Panc1 (cell line): ENCODE data around the gene LDLRAP1. TPM values are rescaled to one million over a fixed set of nuclear protein-coding genes. Genes with fewer than 3 reads are reported as not detected.
A peak's percentile ranks its signal among the peaks of the same experiment; 100 is the strongest.

Experiments
- ATAC-seq: fragments of 200-7000 bp; cut with Tn5 transposase; 2 replicates; pipeline ENCODE4 v1.9.1; 2020; ENCODE audit warnings: mild to moderate bottlenecking, moderate library complexity
- BruUV-seq: library from RNA; stranded (reverse); fragments of 400-500 nt; replicated peaks from 2 replicates; lab custom pipeline; 2021; lab: Mats Ljungman, UMichigan
- CTCF ChIA-PET: fragments of 300-600 bp; sonication (Branson Sonifier 250); formaldehyde crosslinking; loops from one replicate; lab custom pipeline; 2022; ENCODE audit warnings: antibody characterized with exemption; lab: Charles Lee
- POLR2A ChIA-PET: fragments of 300-600 bp; sonication (Branson Sonifier 250); formaldehyde crosslinking; loops from one replicate; lab custom pipeline; 2022; ENCODE audit warnings: antibody characterized with exemption; lab: Charles Lee
- DNase-seq: peaks from one replicate; pipeline ENCODE4 v3.0.0-alpha.2; 2010; ENCODE audit warnings: low read depth, low spot score
- H3K27ac ChIP-seq: 2 replicates; pipeline ENCODE4 v1.5.1; 2011; ENCODE audit warnings: mild to moderate bottlenecking, low read length, inconsistent platforms
- H3K27me3 ChIP-seq: fragments of 200-500 bp; sonication (Bioruptor generic); 2 replicates; pipeline ENCODE4 v1.6.0; 2014; ENCODE audit warnings: low read length, inconsistent platforms; ENCODE audit not compliant: control insufficient read depth, insufficient read depth
- H3K36me3 ChIP-seq: fragments of 200-500 bp; sonication (Bioruptor generic); 2 replicates; pipeline ENCODE4 v1.5.1; 2014; ENCODE audit warnings: inconsistent platforms, mild to moderate bottlenecking, low read length, moderate library complexity; ENCODE audit not compliant: control insufficient read depth, insufficient read depth
- H3K4me1 ChIP-seq: 2 replicates; pipeline ENCODE4 v1.5.1; 2011; ENCODE audit warnings: inconsistent platforms, mild to moderate bottlenecking, low read length, moderate library complexity; ENCODE audit not compliant: control insufficient read depth, insufficient read depth
- H3K4me3 ChIP-seq, 2 experiments: 2 replicates each; pipeline ENCODE4 v1.5.1; 2011 to 2012; ENCODE audit warnings: low read depth in 2 of 2, low read length in 2 of 2, mild to moderate bottlenecking in 2 of 2, inconsistent platforms in 1 of 2, moderate library complexity in 1 of 2
- H3K9me3 ChIP-seq: fragments of 200-500 bp; sonication (Bioruptor generic); 2 replicates; pipeline ENCODE4 v1.5.1; 2014; ENCODE audit warnings: low read depth, mild to moderate bottlenecking, inconsistent platforms, low read length, moderate library complexity; ENCODE audit not compliant: control insufficient read depth, insufficient read depth
- CTCF ChIP-seq: fragments of 450-650 bp; IDR thresholded peaks from 2 replicates; pipeline ENCODE4 v1.5.1; 2017; ENCODE audit warnings: mild to moderate bottlenecking
- POLR2AphosphoS5 ChIP-seq: IDR thresholded peaks from 2 replicates; pipeline ENCODE4 v1.6.1; 2012; ENCODE audit warnings: mild to moderate bottlenecking, low read depth, low read length, moderate library complexity
- REST ChIP-seq, 2 experiments: IDR thresholded peaks; 2 replicates each; pipeline ENCODE4 v1.6.1; 2011 to 2012; ENCODE audit warnings: low read depth in 2 of 2, control low read depth in 1 of 2, low read length in 1 of 2, mild to moderate bottlenecking in 1 of 2, moderate library complexity in 1 of 2; ENCODE audit not compliant: insufficient read depth in 1 of 2
- SIN3A ChIP-seq: IDR thresholded peaks from 2 replicates; pipeline ENCODE4 v1.6.1; 2012; ENCODE audit warnings: low read depth, mild to moderate bottlenecking, low read length, moderate library complexity, borderline replicate concordance; ENCODE audit not compliant: insufficient read depth
- TCF7L2 ChIP-seq: IDR thresholded peaks from 2 replicates; pipeline ENCODE4 v1.6.1; 2011; ENCODE audit warnings: mild to moderate bottlenecking, low read depth, low read length, inconsistent platforms
- in situ Hi-C: cut with HindIII; loops from 2 replicates; pipeline ENCODE4 v1.10.0; 2016; ENCODE audit warnings: low sequenced_read_pairs, low pct_unique_long_range_greater_than_20kb
- intact Hi-C: fragments of 100-400 bp; cut with micrococcal nuclease; formaldehyde crosslinking; loops from one replicate; pipeline ENCODE4 v1.10.0; 2022; ENCODE audit not compliant: unreplicated experiment
- total RNA-seq: library from RNA; stranded (reverse); gene quantifications from one replicate; pipeline ENCODE4 v1.2.1, GENCODE V29; 2021; ENCODE audit not compliant: unreplicated experiment

The LDLRAP1 gene
- total RNA-seq, 1 experiment from 2014 or later: 23.1 TPM

GRCh38 chr1:25567710-25568089, 24.3 kb downstream of the LDLRAP1 start:
- no peak for TF ChIP-seq TCF7L2
- Histone ChIP-seq H3K9me3 (no peaks in the 10 kb centered on the region), H3K4me1 (peaks cover 14% of the 10 kb centered on the region), H3K27me3 (no peaks in the 10 kb centered on the region), H3K4me3 (no peak overlapping the region), H3K36me3 (no peaks in the 10 kb centered on the region), H3K27ac (no peak overlapping the region)
- no peak for DNase-seq
- no peak for ATAC-seq
- in situ Hi-C loops: no loop called here
- ChIA-PET POLR2A (no interaction called here), CTCF (no interaction called here)
- no TSS peak for BruUV-seq
- intact Hi-C loops: no loop called here

GRCh38 chr1:25568090-25568833, 24.9 kb downstream of the LDLRAP1 start:
- Histone ChIP-seq H3K4me3 (no peak overlapping the region), H3K4me1 (peaks cover 14% of the 10 kb centered on the region), H3K27ac (no peak overlapping the region), H3K36me3 (no peaks in the 10 kb centered on the region), H3K27me3 (no peaks in the 10 kb centered on the region), H3K9me3 (no peaks in the 10 kb centered on the region)
- no peak for DNase-seq
- TF ChIP-seq REST (IDR thresholded peaks at IDR 0.05; ENCODE audit: insufficient read depth in 1 of 2, low read depth in 2 of 2, low read length in 1 of 2) (no peak), CTCF (no peak), POLR2AphosphoS5 (no peak), SIN3A (no peak), TCF7L2 (no peak)
- ChIA-PET POLR2A (no interaction called here), CTCF (no interaction called here)
- in situ Hi-C loops: no loop called here
- TSS peak; percentile 76 for BruUV-seq
- intact Hi-C loops: no loop called here
- ATAC-seq: peak; percentile 20; the same call in 1 of the 2 replicates

GRCh38 chr1:25568834-25569596, 25.6 kb downstream of the LDLRAP1 start:
- ATAC-seq: peak; percentile 55
- Histone ChIP-seq H3K27me3 (no peaks in the 10 kb centered on the region), H3K36me3 (no peaks in the 10 kb centered on the region), H3K27ac (no peak overlapping the region), H3K9me3 (no peaks in the 10 kb centered on the region), H3K4me3 (no peak overlapping the region), H3K4me1 (peaks cover 14% of the 10 kb centered on the region)
- no peak for TF ChIP-seq CTCF
- no peak for TF ChIP-seq POLR2AphosphoS5
- TF ChIP-seq TCF7L2: no peak
- TF ChIP-seq REST (IDR thresholded peaks at IDR 0.05; ENCODE audit: insufficient read depth in 1 of 2, low read depth in 2 of 2, low read length in 1 of 2): no peak
- TF ChIP-seq SIN3A: no peak
- POLR2A ChIA-PET: no interaction called here
- intact Hi-C loops (no loop called here), in situ Hi-C loops (no loop called here)
- no peak for DNase-seq
- no TSS peak for BruUV-seq
- CTCF ChIA-PET: no interaction called here
